Activated B cell treated with CpG ODN at 0.5 μM for 24 hours (primary cell): ENCODE measurements around the gene ZNF442. TPM values are rescaled to one million over a fixed set of nuclear protein-coding genes. Genes with fewer than 3 reads are reported as not detected.

Experiments used
- ATAC-seq: fragments of 200-7000 bp; cut with Tn5 transposase; one replicate; pipeline ENCODE4 v1.10.0; 2021; ENCODE audit warnings: low read depth, mild to moderate bottlenecking, moderate library complexity
- CTCF ChIA-PET: fragments of 350-600 bp; sonication (Branson Sonifier 250); formaldehyde crosslinking; loops from one replicate; lab custom pipeline; 2021; ENCODE audit warnings: antibody characterized with exemption; lab: Charles Lee
- POLR2A ChIA-PET: fragments of 350-600 bp; sonication (Branson Sonifier 250); formaldehyde crosslinking; loops from one replicate; lab custom pipeline; 2021; ENCODE audit warnings: antibody characterized with exemption; lab: Charles Lee
- DNase-seq: peaks from one replicate; pipeline ENCODE4 v3.0.0; 2022
- H3K27ac Mint-ChIP-seq: one replicate; pipeline ENCODE4 v1.8.0; 2020; ENCODE audit warnings: mixed read lengths
- H3K27me3 Mint-ChIP-seq: one replicate; pipeline ENCODE4 v1.8.0; 2021; ENCODE audit warnings: mixed read lengths
- H3K36me3 Mint-ChIP-seq: one replicate; pipeline ENCODE4 v1.8.0; 2021; ENCODE audit warnings: low read depth, mixed read lengths
- H3K4me1 Mint-ChIP-seq: one replicate; pipeline ENCODE4 v1.8.0; 2021; ENCODE audit warnings: mixed read lengths
- H3K4me3 Mint-ChIP-seq: one replicate; pipeline ENCODE4 v1.8.0; 2020; ENCODE audit warnings: mild to moderate bottlenecking, mixed read lengths
- H3K9me3 Mint-ChIP-seq: one replicate; pipeline ENCODE4 v1.8.0; 2020; ENCODE audit warnings: mixed read lengths
- intact Hi-C: fragments of 100-400 bp; cut with micrococcal nuclease; formaldehyde crosslinking; loops from one replicate; pipeline ENCODE4 v1.15.1; 2024
- total RNA-seq: library from RNA; stranded (reverse); gene quantifications from 2 replicates; pipeline ENCODE4 v1.2.3, GENCODE V29; 2022
- TF ChIP-seq, protein P1 (sequence below): fragments of 200-600 bp; IDR thresholded peaks from one replicate; pipeline ENCODE4 v1.8.0; 2022; ENCODE audit warnings: antibody characterized with exemption, mild to moderate bottlenecking

Gene ZNF442
- total RNA-seq, 1 donor from 2014 or later = 6.9 TPM

DNA sequence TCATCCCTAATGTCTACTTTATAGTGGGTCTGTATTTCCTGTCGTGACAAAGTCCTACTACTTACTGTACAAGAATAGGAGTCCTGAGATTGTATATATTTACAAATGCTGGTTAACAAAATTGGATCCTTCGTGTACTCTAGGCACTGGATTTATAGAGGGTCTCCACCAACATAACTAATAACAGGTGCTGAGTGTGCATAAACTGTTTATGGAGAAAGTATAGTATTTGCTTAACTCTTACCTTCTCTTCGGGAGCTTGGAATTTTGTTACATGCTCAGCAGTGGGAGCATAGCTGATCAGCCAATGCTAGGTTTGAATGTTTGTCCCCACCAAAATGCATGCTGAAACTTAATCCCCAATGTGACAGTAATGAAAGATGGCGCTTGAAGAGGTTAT is 12.1 kb downstream of the ZNF442 start:
- CTCF ChIA-PET = no interaction called here
- no peak overlapping the region for H3K27ac Mint-ChIP-seq
- H3K4me1 Mint-ChIP-seq = no peaks in the 10 kb centered on the region
- peaks cover 54% of the 10 kb centered on the region for H3K36me3 Mint-ChIP-seq
- H3K4me3 Mint-ChIP-seq = no peak overlapping the region
- ATAC-seq (no peak), DNase-seq (no peak)
- intact Hi-C loops = no loop called here
- POLR2A ChIA-PET = interaction anchor here (1.1 kb wide), 1 partner anchor 12 kb away, joined by 3 read pairs; the partner anchor contains the start of gene ZNF442
- H3K27me3 Mint-ChIP-seq = no peaks in the 10 kb centered on the region
- H3K9me3 Mint-ChIP-seq = peaks cover 37% of the 10 kb centered on the region
- TF ChIP-seq, protein P1, sequence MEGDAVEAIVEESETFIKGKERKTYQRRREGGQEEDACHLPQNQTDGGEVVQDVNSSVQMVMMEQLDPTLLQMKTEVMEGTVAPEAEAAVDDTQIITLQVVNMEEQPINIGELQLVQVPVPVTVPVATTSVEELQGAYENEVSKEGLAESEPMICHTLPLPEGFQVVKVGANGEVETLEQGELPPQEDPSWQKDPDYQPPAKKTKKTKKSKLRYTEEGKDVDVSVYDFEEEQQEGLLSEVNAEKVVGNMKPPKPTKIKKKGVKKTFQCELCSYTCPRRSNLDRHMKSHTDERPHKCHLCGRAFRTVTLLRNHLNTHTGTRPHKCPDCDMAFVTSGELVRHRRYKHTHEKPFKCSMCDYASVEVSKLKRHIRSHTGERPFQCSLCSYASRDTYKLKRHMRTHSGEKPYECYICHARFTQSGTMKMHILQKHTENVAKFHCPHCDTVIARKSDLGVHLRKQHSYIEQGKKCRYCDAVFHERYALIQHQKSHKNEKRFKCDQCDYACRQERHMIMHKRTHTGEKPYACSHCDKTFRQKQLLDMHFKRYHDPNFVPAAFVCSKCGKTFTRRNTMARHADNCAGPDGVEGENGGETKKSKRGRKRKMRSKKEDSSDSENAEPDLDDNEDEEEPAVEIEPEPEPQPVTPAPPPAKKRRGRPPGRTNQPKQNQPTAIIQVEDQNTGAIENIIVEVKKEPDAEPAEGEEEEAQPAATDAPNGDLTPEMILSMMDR = no peak

- DNase-seq (no peak), ATAC-seq (no peak)
- Mint-ChIP-seq H3K4me1 (no peaks in the 10 kb centered on the region), H3K4me3 (no peak overlapping the region), H3K9me3 (peaks cover 46% of the 10 kb centered on the region), H3K27me3 (no peaks in the 10 kb centered on the region), H3K27ac (no peak overlapping the region), H3K36me3 (peaks cover 57% of the 10 kb centered on the region)
- POLR2A ChIA-PET = interaction anchor here (0.6 kb wide), 1 partner anchor 21 kb away, joined by 3 read pairs; no protein-coding TSS in a partner anchor
- intact Hi-C loops = no loop called here
- CTCF ChIA-PET = no interaction called here
- TF ChIP-seq, protein P1 = no peak
Measured at GRCh38 chr19:12350890-12351197, 14.6 kb downstream of the ZNF442 start.

GRCh38 chr19:12350185-12350889 is 15.1 kb downstream of the ZNF442 start:
- DNase-seq = no peak
- CTCF ChIA-PET = no interaction called here
- Mint-ChIP-seq H3K27ac (no peak overlapping the region), H3K4me1 (no peaks in the 10 kb centered on the region), H3K36me3 (peaks cover 57% of the 10 kb centered on the region), H3K9me3 (peaks cover 46% of the 10 kb centered on the region), H3K27me3 (no peaks in the 10 kb centered on the region), H3K4me3 (no peak overlapping the region)
- intact Hi-C loops = no loop called here
- ATAC-seq = no peak
- POLR2A ChIA-PET = no interaction called here
- TF ChIP-seq, protein P1 = no peak

- Mint-ChIP-seq H3K4me3 (no peak overlapping the region), H3K27me3 (no peaks in the 10 kb centered on the region), H3K27ac (no peak overlapping the region), H3K4me1 (no peaks in the 10 kb centered on the region), H3K9me3 (peaks cover 29% of the 10 kb centered on the region), H3K36me3 (peaks cover 38% of the 10 kb centered on the region)
- POLR2A ChIA-PET = no interaction called here
- intact Hi-C loops = loop anchor here (1.0 to 5.0 kb wide), 6 partner anchors 16 to 288 kb away; partner anchors contain the start of genes ZNF20 and ZNF44
- ATAC-seq = peak; percentile 61
- CTCF ChIA-PET = interaction anchor here (0.7 to 1.4 kb wide), 7 partner anchors 14 to 383 kb away, joined by 3 to 5 read pairs (median 4); partner anchors contain the start of genes ZNF20 and ZNF563
- DNase-seq = no peak
- TF ChIP-seq, protein P1 = no peak
Measured at GRCh38 chr19:12346896-12347295, 18.6 kb downstream of the ZNF442 start.

GRCh38 chr19:12345197-12345596 is 20.3 kb downstream of the ZNF442 start:
- Mint-ChIP-seq H3K36me3 (peaks cover 21% of the 10 kb centered on the region), H3K9me3 (peaks cover 22% of the 10 kb centered on the region), H3K4me3 (no peak overlapping the region), H3K27ac (no peak overlapping the region), H3K27me3 (no peaks in the 10 kb centered on the region), H3K4me1 (no peaks in the 10 kb centered on the region)
- ATAC-seq (no peak), DNase-seq (no peak)
- ChIA-PET POLR2A (no interaction called here), CTCF (interaction anchor here (1.6 kb wide), 1 partner anchor 144 kb away, joined by 3 read pairs; no protein-coding TSS in a partner anchor)
- TF ChIP-seq, protein P1 = no peak
- intact Hi-C loops = loop anchor here (5.0 kb wide), 1 partner anchor 53 kb away; the partner anchor contains the start of gene ZNF44
